SH-SY5Y (cell line): ENCODE data around the gene NBL1.

ENCODE experiments used
- GATA2 ChIP-seq: IDR thresholded peaks from 2 replicates; pipeline ENCODE4 v1.6.1; 2011; ENCODE audit warnings: mild to moderate bottlenecking, low read depth, low read length
- GATA3 ChIP-seq: IDR thresholded peaks from 2 replicates; pipeline ENCODE4 v1.6.1; 2011; ENCODE audit warnings: low read depth, mild to moderate bottlenecking, low read length, moderate library complexity

GRCh38 chr1:19625291-19625937 lies 18.7 kb upstream of the NBL1 start:
- no peak for TF ChIP-seq GATA3
- no peak for TF ChIP-seq GATA2
